VCaP (cell line): ENCODE data around the gene IRAK2.
A peak's percentile ranks its signal among the peaks of the same experiment; 100 is the strongest.

Experiments used
- H3K27ac ChIP-seq: fragments of 450-650 bp; 2 replicates; pipeline ENCODE4 v1.5.1; 2017
- TF ChIP-seq, protein P1 (sequence below): fragments of 450-650 bp; conservative IDR thresholded peaks from 2 replicates; pipeline ENCODE4 v1.5.1; 2017; ENCODE audit warnings: mild to moderate bottlenecking, moderate library complexity

IRAK2 gene

GRCh38 chr3:10194328-10195071, 29.8 kb downstream of the IRAK2 start:
- TF ChIP-seq, protein P1, sequence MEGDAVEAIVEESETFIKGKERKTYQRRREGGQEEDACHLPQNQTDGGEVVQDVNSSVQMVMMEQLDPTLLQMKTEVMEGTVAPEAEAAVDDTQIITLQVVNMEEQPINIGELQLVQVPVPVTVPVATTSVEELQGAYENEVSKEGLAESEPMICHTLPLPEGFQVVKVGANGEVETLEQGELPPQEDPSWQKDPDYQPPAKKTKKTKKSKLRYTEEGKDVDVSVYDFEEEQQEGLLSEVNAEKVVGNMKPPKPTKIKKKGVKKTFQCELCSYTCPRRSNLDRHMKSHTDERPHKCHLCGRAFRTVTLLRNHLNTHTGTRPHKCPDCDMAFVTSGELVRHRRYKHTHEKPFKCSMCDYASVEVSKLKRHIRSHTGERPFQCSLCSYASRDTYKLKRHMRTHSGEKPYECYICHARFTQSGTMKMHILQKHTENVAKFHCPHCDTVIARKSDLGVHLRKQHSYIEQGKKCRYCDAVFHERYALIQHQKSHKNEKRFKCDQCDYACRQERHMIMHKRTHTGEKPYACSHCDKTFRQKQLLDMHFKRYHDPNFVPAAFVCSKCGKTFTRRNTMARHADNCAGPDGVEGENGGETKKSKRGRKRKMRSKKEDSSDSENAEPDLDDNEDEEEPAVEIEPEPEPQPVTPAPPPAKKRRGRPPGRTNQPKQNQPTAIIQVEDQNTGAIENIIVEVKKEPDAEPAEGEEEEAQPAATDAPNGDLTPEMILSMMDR: no peak
- H3K27ac ChIP-seq: peak overlapping the region; percentile 83

- TF ChIP-seq, protein P1: no peak
- H3K27ac ChIP-seq: 0 out of 2 replicates have a peak overlapping the region, but pooled peaks have one; percentile 83
These were observed 30.8 kb downstream of the IRAK2 start for GRCh38 chr3:10195366-10196089.

DNA sequence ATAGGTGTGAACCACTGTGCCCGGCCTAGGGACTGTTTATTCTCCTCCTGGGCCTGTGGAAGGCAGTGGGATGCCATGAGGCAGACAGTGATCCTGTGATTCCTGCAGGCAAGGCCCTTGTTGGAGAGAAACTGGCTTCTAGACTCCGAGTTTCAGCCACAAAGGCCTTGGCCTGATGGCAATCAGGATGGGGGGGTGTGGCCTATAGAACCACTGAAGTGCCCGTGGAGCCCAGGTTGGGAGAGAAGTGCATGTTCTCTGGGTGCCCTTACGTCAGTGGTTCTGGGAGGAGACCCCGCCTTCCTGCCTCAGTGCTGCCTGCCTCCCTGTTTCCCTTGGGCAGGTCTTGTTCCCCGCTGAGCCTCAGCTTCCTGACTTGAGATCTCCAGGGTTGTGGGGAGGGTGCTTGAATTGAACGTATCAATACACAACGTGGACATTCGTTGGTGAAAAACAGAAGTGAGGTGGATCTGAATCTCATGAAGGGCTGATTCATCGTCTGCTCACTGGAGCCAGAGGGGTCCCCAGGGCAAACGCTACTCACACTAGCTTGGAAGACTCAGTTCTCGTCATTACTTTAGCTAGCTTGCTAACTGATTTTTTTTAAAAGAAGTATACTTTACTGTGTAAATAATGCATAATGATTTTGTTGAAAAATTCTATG, 31.8 kb downstream of the IRAK2 start:
- TF ChIP-seq, protein P1: no peak
- no peak overlapping the region for H3K27ac ChIP-seq

DNA sequence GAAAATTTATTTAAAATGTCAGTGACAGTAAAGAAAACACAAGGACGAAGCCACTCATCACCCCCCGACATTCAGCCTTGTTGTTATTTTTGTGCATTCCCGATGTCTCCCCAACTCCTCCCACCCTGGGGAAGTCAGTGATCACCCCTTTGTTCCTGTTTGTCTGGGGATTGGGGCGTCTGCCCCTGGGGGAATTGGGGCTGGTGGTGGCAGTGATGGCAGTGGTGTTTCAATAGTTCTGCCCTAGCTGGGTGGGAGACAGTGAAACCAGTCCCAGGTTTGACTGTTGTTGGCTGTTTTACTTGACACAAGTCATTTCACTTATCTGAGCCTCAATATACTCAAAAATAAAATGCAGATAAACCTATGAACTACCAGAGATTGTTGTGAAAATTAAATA, 33.5 kb downstream of the IRAK2 start:
- TF ChIP-seq, protein P1: no peak
- no peak overlapping the region for H3K27ac ChIP-seq

DNA sequence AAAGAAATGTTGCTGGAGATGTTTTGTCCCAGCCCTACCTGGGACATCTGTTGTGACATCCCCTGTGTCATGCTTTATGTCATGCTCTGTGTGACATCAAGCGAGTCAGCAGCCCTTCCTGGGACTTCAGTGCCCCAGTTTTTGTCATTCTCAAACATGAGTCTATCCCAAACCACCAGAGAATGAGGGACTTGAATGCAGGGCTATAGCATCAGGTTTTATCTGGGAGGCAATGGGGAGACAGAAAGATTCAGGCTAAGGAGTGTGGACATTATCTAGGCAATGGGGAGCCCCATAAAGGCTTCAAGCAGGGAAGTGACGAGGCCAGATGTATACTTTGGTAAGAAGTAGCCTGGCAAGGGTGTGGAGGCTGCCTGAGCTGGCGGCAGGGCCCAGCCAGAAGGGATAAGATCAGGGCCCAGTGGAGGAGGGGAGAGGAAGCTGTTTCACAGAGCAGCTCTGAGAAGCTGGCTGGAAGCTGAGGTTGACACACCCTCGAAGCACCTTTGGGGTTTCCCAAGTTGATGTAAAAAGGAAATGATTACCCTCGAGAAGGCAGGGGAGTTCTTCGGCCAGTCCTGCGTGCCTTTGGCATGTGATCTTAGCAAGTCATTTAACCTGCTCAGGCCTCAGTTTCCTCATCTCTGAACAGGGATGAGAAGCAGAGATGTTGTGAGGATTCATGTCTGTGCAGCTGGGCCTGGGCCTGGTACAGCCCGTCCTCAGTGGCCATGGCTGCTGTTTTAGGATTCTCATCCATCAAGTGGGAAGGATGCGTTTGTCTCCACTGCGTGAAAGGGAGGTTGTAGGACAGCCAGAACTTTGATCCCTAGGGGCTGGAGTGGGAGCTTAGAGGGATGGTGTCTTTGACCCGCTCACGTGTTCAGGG, 34.3 kb downstream of the IRAK2 start:
- TF ChIP-seq, protein P1: no peak
- no peak overlapping the region for H3K27ac ChIP-seq

- peak overlapping the region; percentile 79 for H3K27ac ChIP-seq
- TF ChIP-seq, protein P1: no peak
These were observed 40.2 kb downstream of the IRAK2 start for GRCh38 chr3:10204921-10205320.
